CD4-positive, alpha-beta T cell (primary cell): Measurements from ENCODE around the gene TTC39A. TPM values are rescaled to one million over a fixed set of nuclear protein-coding genes. Genes with fewer than 3 reads are reported as not detected.

Experiments
- ATAC-seq: fragments of 200-7000 bp; cut with Tn5 transposase; one replicate; pipeline ENCODE4 v1.10.0; 2022; ENCODE audit warnings: mild to moderate bottlenecking; ENCODE audit not compliant: poor library complexity
- CTCF ChIA-PET: fragments of 350-600 bp; sonication (Branson Sonifier 250); formaldehyde crosslinking; loops from one replicate; lab custom pipeline; 2021; ENCODE audit warnings: antibody characterized with exemption, inconsistent platforms; lab: Charles Lee
- POLR2A ChIA-PET: fragments of 350-600 bp; sonication (Branson Sonifier 250); formaldehyde crosslinking; loops from one replicate; lab custom pipeline; 2021; ENCODE audit warnings: antibody characterized with exemption, inconsistent platforms; lab: Charles Lee
- DNase-seq, 14 experiments: peaks; one replicate each; pipeline ENCODE4 v3.0.0-alpha.2; 2013 to 2020; ENCODE audit warnings: mixed read lengths in 2 of 14
- H3K27ac ChIP-seq, 2 donors: one replicate each; pipeline versions ENCODE4 v1.5.1 to v1.7.0; 2013; ENCODE audit warnings: low read length in 2 of 2, low read depth in 1 of 2, mild to moderate bottlenecking in 1 of 2
- H3K27me3 ChIP-seq, 2 experiments: 1 replicate in 1 of 2; 2 replicates in 1 of 2; pipeline versions ENCODE4 v1.6.1 to v1.7.0; 2013; ENCODE audit warnings: low read length in 2 of 2, control low read depth in 1 of 2, mild to moderate bottlenecking in 1 of 2, moderate library complexity in 1 of 2; ENCODE audit not compliant: insufficient read depth in 2 of 2, control insufficient read depth in 1 of 2
- H3K36me3 ChIP-seq: one replicate; pipeline ENCODE4 v1.6.1; 2013; ENCODE audit warnings: low read length, control low read depth; ENCODE audit not compliant: insufficient read depth
- H3K4me1 ChIP-seq: one replicate; pipeline ENCODE4 v1.6.1; 2013; ENCODE audit warnings: low read length, control low read depth; ENCODE audit not compliant: insufficient read depth
- H3K4me3 ChIP-seq: one replicate; pipeline ENCODE4 v1.5.1; 2013; ENCODE audit warnings: mild to moderate bottlenecking, low read length, moderate library complexity
- H3K9me3 ChIP-seq, 2 experiments: 1 replicate in 1 of 2; 2 replicates in 1 of 2; pipeline versions ENCODE4 v1.6.1 to v1.7.0; 2013; ENCODE audit warnings: low read length in 2 of 2, mild to moderate bottlenecking in 2 of 2, control low read depth in 1 of 2, moderate library complexity in 1 of 2; ENCODE audit not compliant: control insufficient read depth in 1 of 2, insufficient read depth in 1 of 2
- H3K27ac Mint-ChIP-seq: one replicate; pipeline ENCODE4 v1.8.0; 2020; ENCODE audit warnings: mixed read lengths
- H3K27me3 Mint-ChIP-seq: one replicate; pipeline ENCODE4 v1.8.0; 2021; ENCODE audit warnings: mixed read lengths
- H3K36me3 Mint-ChIP-seq: one replicate; pipeline ENCODE4 v1.8.0; 2021; ENCODE audit warnings: low read depth, mixed read lengths
- H3K4me1 Mint-ChIP-seq: one replicate; pipeline ENCODE4 v1.8.0; 2021; ENCODE audit warnings: low read depth, mixed read lengths
- H3K4me3 Mint-ChIP-seq: one replicate; pipeline ENCODE4 v1.8.0; 2020; ENCODE audit warnings: mild to moderate bottlenecking, mixed read lengths
- H3K9me3 Mint-ChIP-seq: one replicate; pipeline ENCODE4 v1.8.0; 2020; ENCODE audit warnings: mixed read lengths
- intact Hi-C, 2 experiments: fragments of 100-400 bp; cut with DNase I in 1 of 2; cut with micrococcal nuclease in 1 of 2; formaldehyde crosslinking; loops; one replicate each; pipeline versions ENCODE4 v1.15.1 to v1.9.0; 2023 to 2025; cut with DNase I, micrococcal nuclease
- total RNA-seq, 174 experiments: library from RNA in 2 of 174; stranded (reverse) in 2 of 174; gene quantifications; one replicate each; pipeline ENCODE4 v1.2.3 and lab custom pipeline; 2021 to 2026
- TF ChIP-seq, protein P1 (sequence below): fragments of 200-600 bp; IDR thresholded peaks from one replicate; pipeline ENCODE4 v1.8.0; 2022; ENCODE audit warnings: antibody characterized with exemption, mild to moderate bottlenecking

Gene TTC39A
- total RNA-seq, 2 experiments from 2014 or later, result not detected

DNA sequence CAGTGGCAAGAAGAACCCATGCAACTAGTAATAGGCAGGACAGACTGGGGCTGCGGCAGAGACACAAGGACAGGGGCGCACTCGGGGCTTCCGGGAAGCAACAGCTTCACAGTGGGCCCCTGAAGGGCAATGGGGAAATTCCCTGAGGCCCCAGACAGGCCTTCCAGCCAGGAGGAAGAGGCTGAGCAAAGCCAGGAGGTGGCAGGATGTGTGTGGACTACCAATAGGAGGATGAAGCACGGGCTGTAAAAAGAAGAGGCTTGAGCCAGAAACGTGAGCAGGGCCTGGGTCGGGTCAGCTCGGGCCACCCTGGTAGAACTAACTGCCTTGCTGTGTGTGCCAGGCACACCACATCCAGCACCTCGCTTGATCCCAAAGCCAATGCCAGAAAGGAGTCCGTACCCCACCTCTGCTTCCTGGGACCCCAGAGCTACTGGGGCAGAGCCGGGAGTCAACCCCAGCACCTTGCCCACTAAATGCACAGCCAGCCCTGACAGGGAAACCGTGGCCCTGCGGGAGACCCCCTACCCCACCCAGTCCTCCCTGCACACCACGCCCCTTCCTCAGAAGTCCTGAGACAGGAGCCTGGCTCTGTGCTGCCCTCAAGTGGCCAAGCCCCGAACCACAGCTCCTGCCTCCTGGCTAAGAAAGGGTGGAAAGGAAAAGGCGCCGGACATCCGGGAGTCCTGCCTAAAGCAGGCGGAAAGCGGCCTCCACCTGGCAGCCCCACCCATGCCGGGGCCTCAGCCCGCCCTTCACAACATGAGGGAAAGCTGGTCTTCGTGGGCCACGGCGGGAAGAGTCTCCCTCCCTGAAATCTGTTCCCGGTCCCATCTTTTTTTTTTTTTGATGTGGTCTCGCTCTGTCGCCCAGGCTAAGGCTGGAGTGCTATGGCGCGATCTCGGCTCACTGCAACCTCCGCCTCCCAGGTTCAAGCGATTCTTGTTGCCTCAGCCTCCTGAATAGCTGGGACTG, 33.7 kb downstream of the TTC39A start:
- Mint-ChIP-seq H3K36me3 (no peaks in the 10 kb centered on the region), H3K4me1 (peaks cover 12% of the 10 kb centered on the region), H3K27ac (no peak overlapping the region), H3K27me3 (no peaks in the 10 kb centered on the region), H3K9me3 (no peaks in the 10 kb centered on the region), H3K4me3 (peak overlapping the region; percentile 59)
- Histone ChIP-seq H3K27ac (no peak overlapping the region), H3K36me3 (no peaks in the 10 kb centered on the region), H3K4me3 (peak overlapping the region; percentile 51), H3K27me3 (no peaks in the 10 kb centered on the region), H3K4me1 (peaks cover 12% of the 10 kb centered on the region), H3K9me3 (no peaks in the 10 kb centered on the region)
- TF ChIP-seq, protein P1, sequence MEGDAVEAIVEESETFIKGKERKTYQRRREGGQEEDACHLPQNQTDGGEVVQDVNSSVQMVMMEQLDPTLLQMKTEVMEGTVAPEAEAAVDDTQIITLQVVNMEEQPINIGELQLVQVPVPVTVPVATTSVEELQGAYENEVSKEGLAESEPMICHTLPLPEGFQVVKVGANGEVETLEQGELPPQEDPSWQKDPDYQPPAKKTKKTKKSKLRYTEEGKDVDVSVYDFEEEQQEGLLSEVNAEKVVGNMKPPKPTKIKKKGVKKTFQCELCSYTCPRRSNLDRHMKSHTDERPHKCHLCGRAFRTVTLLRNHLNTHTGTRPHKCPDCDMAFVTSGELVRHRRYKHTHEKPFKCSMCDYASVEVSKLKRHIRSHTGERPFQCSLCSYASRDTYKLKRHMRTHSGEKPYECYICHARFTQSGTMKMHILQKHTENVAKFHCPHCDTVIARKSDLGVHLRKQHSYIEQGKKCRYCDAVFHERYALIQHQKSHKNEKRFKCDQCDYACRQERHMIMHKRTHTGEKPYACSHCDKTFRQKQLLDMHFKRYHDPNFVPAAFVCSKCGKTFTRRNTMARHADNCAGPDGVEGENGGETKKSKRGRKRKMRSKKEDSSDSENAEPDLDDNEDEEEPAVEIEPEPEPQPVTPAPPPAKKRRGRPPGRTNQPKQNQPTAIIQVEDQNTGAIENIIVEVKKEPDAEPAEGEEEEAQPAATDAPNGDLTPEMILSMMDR, result peak; percentile 85
- ATAC-seq, result peak; percentile 81
- CTCF ChIA-PET, result interaction anchor here (0.7 to 1.3 kb wide), 7 partner anchors 9 to 391 kb away, joined by 3 to 9 read pairs (median 4); no protein-coding TSS in a partner anchor
- peak; percentile 41 to 80 (median 58) for DNase-seq
- POLR2A ChIA-PET, result interaction anchor here (0.6 to 1.4 kb wide), 2 partner anchors 61 to 436 kb away, joined by 4 to 6 read pairs; partner anchors contain the start of gene RNF11
- intact Hi-C loops, result loop anchor here in 1 of 2 experiments (5.0 kb wide), 1 partner anchor 104 kb away; no protein-coding TSS in a partner anchor

DNA sequence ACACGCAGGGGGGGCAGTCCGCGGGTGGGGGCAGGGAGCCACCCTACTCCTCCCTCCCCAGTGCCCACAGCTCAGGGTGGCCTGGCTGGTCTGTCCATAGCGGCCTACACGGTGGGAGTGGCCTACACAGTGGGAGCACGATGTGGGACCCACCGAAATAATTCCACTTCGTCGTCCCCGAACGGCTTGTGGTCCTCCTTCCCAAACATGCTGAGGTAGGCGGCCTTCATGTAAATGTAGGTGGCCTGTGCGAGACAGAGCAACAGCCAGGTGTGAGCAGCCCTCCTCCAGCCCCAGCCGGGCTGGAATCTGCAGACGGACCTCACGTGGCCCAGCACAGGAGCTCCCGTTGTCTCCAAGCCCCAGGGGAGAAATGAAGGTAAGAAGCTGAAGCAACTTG, 34.4 kb downstream of the TTC39A start:
- TF ChIP-seq, protein P1, result no peak
- Mint-ChIP-seq H3K4me1 (peaks cover 12% of the 10 kb centered on the region), H3K27ac (no peak overlapping the region), H3K4me3 (peak overlapping the region; percentile 27), H3K36me3 (no peaks in the 10 kb centered on the region), H3K27me3 (no peaks in the 10 kb centered on the region), H3K9me3 (no peaks in the 10 kb centered on the region)
- no peaks in the 10 kb centered on the region for H3K27me3 ChIP-seq
- DNase-seq (no peak), ATAC-seq (no peak)
- no peak overlapping the region for H3K4me3 ChIP-seq
- intact Hi-C loops, result loop anchor here in 1 of 2 experiments (5.0 kb wide), 1 partner anchor 104 kb away; no protein-coding TSS in a partner anchor
- no peaks in the 10 kb centered on the region for H3K9me3 ChIP-seq
- H3K36me3 ChIP-seq, result no peaks in the 10 kb centered on the region
- ChIA-PET POLR2A (no interaction called here), CTCF (no interaction called here)
- peaks cover 12% of the 10 kb centered on the region for H3K4me1 ChIP-seq
- H3K27ac ChIP-seq, result no peak overlapping the region

DNA sequence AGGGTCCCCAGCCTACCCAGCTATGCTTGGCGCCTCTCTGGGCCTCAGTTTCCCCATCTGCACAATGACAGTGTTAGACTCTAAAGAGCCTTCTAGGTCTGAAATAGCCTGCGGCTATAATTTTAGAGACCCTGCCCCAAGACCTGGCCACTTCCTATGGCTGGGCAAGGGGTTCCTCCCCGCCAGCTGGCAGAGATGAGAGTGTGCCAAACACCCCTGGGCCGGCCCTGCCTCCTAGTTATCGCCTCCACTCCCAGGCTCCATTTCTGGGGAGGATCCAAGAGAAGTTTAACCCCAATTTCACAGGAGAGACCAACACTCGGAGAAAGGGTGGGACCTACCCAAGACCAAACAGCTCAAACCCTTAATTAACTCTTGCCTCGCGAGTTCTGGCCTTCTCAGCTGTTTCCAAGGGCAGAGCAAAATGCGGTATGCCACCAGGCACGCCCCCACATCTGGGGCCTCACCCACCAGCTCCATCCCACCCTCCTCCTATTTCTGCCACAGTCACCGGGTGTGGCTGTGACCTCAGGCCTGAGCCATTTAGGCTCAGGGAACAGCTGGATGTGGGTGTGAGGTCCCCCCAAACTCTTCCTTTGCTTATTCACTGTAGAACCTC, 35.7 kb downstream of the TTC39A start:
- intact Hi-C loops, result loop anchor here in 1 of 2 experiments (5.0 kb wide), 1 partner anchor 102 kb away; no protein-coding TSS in a partner anchor
- H3K27ac ChIP-seq, result no peak overlapping the region
- no peaks in the 10 kb centered on the region for H3K36me3 Mint-ChIP-seq
- H3K4me1 Mint-ChIP-seq, result peaks cover 12% of the 10 kb centered on the region
- TF ChIP-seq, protein P1, result no peak
- H3K27ac Mint-ChIP-seq, result no peak overlapping the region
- H3K9me3 ChIP-seq, result no peaks in the 10 kb centered on the region
- peaks cover 12% of the 10 kb centered on the region for H3K4me1 ChIP-seq
- H3K27me3 Mint-ChIP-seq, result no peaks in the 10 kb centered on the region
- no peak overlapping the region for H3K4me3 ChIP-seq
- DNase-seq (no peak), ATAC-seq (no peak)
- ChIA-PET CTCF (interaction anchor here (1.3 kb wide), 1 partner anchor 102 kb away, joined by 4 read pairs; no protein-coding TSS in a partner anchor), POLR2A (no interaction called here)
- H3K36me3 ChIP-seq, result no peaks in the 10 kb centered on the region
- H3K27me3 ChIP-seq, result no peaks in the 10 kb centered on the region
- H3K9me3 Mint-ChIP-seq, result no peaks in the 10 kb centered on the region
- H3K4me3 Mint-ChIP-seq, result peak overlapping the region; percentile 34
